ENCODE results near the gene CTNNAL1.

CTNNAL1 gene

DNA sequence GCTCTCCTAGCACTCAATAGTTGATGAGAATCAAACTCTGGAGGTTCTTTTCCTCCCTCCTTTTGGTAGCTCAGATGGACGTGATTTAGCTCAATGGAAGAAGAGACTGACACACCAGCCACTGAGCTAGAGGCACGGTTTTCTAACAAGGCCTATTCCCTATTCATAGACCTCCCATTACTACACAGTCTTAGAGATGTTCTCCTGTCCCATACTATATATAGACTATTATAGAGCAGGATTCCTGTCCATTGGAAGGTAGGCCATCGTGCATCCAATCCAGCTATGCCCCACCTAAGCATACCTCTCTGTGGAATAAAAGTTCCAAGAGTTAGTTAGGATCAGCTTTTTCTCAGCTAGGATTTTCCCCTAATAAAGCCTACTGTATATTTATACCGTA lies 30.3 kb upstream of the CTNNAL1 start:
- no peak overlapping the region for H2AFZ ChIP-seq (ENCODE audit: low read length)
- no peaks in the 10 kb centered on the region for H4K20me1 ChIP-seq (ENCODE audit: insufficient read depth, low read length)
- H3K27me3 ChIP-seq (ENCODE audit: insufficient read depth, low read length): no peaks in the 10 kb centered on the region
- no peaks in the 10 kb centered on the region for H3K79me2 ChIP-seq (ENCODE audit: insufficient read depth, low read length)
- no peak overlapping the region for H3K4me3 ChIP-seq (ENCODE audit: low read depth, low read length, poor library complexity, severe bottlenecking)
- H3K9me3 ChIP-seq (ENCODE audit: low read length): no peaks in the 10 kb centered on the region
- H3F3A ChIP-seq (ENCODE audit: insufficient read depth, low read length): no peaks in the 10 kb centered on the region
- H3K27ac ChIP-seq (ENCODE audit: low read depth, low read length, poor library complexity, severe bottlenecking): no peak overlapping the region
- H3K4me2 ChIP-seq (ENCODE audit: low read length): no peak overlapping the region
- peaks cover 76% of the 10 kb centered on the region for H3K36me3 ChIP-seq (ENCODE audit: insufficient read depth, low read length)
- H3K9ac ChIP-seq (ENCODE audit: low read length): no peak overlapping the region
- H3K4me1 ChIP-seq (ENCODE audit: insufficient read depth, low read length, severe bottlenecking): no peaks in the 10 kb centered on the region
- TF ChIP-seq, protein P1, sequence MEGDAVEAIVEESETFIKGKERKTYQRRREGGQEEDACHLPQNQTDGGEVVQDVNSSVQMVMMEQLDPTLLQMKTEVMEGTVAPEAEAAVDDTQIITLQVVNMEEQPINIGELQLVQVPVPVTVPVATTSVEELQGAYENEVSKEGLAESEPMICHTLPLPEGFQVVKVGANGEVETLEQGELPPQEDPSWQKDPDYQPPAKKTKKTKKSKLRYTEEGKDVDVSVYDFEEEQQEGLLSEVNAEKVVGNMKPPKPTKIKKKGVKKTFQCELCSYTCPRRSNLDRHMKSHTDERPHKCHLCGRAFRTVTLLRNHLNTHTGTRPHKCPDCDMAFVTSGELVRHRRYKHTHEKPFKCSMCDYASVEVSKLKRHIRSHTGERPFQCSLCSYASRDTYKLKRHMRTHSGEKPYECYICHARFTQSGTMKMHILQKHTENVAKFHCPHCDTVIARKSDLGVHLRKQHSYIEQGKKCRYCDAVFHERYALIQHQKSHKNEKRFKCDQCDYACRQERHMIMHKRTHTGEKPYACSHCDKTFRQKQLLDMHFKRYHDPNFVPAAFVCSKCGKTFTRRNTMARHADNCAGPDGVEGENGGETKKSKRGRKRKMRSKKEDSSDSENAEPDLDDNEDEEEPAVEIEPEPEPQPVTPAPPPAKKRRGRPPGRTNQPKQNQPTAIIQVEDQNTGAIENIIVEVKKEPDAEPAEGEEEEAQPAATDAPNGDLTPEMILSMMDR (IDR thresholded peaks at IDR 0.05; ENCODE audit: low read length): no peak
- no peak for TF ChIP-seq EZH2 (IDR thresholded peaks at IDR 0.05; ENCODE audit: borderline replicate concordance, low read length)
- no peaks in the 10 kb centered on the region for H3K9me2 ChIP-seq (ENCODE audit: low read depth, low read length)

DNA sequence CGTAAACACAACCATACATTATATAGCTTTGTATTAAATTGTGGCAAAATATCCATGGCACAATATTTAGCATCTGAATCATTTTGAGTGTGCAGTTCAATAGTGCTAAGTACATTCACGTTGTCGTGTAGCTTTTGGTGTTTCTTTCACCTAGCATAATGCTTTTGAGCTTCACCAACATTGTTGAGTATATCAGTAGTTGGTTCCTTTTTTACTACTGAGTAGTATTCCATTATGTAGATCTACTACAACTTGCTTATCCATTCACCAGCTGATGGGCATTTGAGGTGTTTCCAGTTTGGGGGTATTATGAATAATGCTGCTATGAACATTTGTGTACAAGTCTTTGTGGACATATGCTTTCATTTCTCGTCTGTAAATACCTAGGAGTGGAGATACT lies 27.3 kb upstream of the CTNNAL1 start:
- Histone ChIP-seq H3K4me1 (ENCODE audit: insufficient read depth, low read length, severe bottlenecking) (no peaks in the 10 kb centered on the region), H3K27me3 (ENCODE audit: insufficient read depth, low read length) (no peaks in the 10 kb centered on the region), H2AFZ (ENCODE audit: low read length) (no peak overlapping the region), H3K9me3 (ENCODE audit: low read length) (no peaks in the 10 kb centered on the region), H3K27ac (ENCODE audit: low read depth, low read length, poor library complexity, severe bottlenecking) (no peak overlapping the region), H3K9me2 (ENCODE audit: low read depth, low read length) (no peaks in the 10 kb centered on the region), H3K9ac (ENCODE audit: low read length) (no peak overlapping the region), H3F3A (ENCODE audit: insufficient read depth, low read length) (no peaks in the 10 kb centered on the region), H3K4me3 (ENCODE audit: low read depth, low read length, poor library complexity, severe bottlenecking) (no peak overlapping the region), H4K20me1 (ENCODE audit: insufficient read depth, low read length) (no peaks in the 10 kb centered on the region), H3K79me2 (ENCODE audit: insufficient read depth, low read length) (no peaks in the 10 kb centered on the region), H3K4me2 (ENCODE audit: low read length) (no peak overlapping the region), H3K36me3 (ENCODE audit: insufficient read depth, low read length) (peaks cover 72% of the 10 kb centered on the region)
- TF ChIP-seq, protein P1 (IDR thresholded peaks at IDR 0.05; ENCODE audit: low read length): no peak
- no peak for TF ChIP-seq EZH2 (IDR thresholded peaks at IDR 0.05; ENCODE audit: borderline replicate concordance, low read length)

DNA sequence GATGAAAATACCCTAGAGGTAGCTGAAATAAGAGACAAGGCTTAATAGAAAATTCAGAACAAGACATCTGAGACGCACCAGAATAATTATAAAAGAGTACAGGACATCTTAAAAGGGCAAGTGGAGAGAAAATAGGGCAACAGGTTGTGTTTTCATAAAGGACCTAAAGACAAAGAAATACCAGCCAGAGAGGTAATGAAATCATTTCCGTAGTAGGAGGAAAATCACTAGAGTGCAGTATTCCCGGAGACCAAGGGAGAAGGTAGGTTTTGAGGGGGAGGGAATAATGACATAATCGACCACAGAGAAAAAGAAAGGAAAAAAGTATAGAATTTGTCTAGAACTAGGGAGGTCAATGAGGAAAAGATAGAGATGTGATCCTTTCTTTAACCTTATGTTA lies 26.2 kb upstream of the CTNNAL1 start:
- H3K9ac ChIP-seq (ENCODE audit: low read length): no peak overlapping the region
- no peaks in the 10 kb centered on the region for H3K27me3 ChIP-seq (ENCODE audit: insufficient read depth, low read length)
- H3K36me3 ChIP-seq (ENCODE audit: insufficient read depth, low read length): peaks cover 68% of the 10 kb centered on the region
- H3K4me3 ChIP-seq (ENCODE audit: low read depth, low read length, poor library complexity, severe bottlenecking): no peak overlapping the region
- no peak overlapping the region for H2AFZ ChIP-seq (ENCODE audit: low read length)
- no peaks in the 10 kb centered on the region for H3F3A ChIP-seq (ENCODE audit: insufficient read depth, low read length)
- no peaks in the 10 kb centered on the region for H4K20me1 ChIP-seq (ENCODE audit: insufficient read depth, low read length)
- H3K27ac ChIP-seq (ENCODE audit: low read depth, low read length, poor library complexity, severe bottlenecking): no peak overlapping the region
- TF ChIP-seq, protein P1 (IDR thresholded peaks at IDR 0.05; ENCODE audit: low read length): no peak
- no peak for TF ChIP-seq EZH2 (IDR thresholded peaks at IDR 0.05; ENCODE audit: borderline replicate concordance, low read length)
- H3K9me2 ChIP-seq (ENCODE audit: low read depth, low read length): no peaks in the 10 kb centered on the region
- H3K9me3 ChIP-seq (ENCODE audit: low read length): no peaks in the 10 kb centered on the region
- no peaks in the 10 kb centered on the region for H3K4me1 ChIP-seq (ENCODE audit: insufficient read depth, low read length, severe bottlenecking)
- H3K79me2 ChIP-seq (ENCODE audit: insufficient read depth, low read length): no peaks in the 10 kb centered on the region
- H3K4me2 ChIP-seq (ENCODE audit: low read length): no peak overlapping the region

All from OCI-LY1 (cell line).